Measurements from ENCODE around the gene ZNF700.

- TF ChIP-seq POLR2A (IDR thresholded peaks at IDR 0.05; ENCODE audit: low read length) (no peak), GATA1 (IDR thresholded peaks at IDR 0.05; ENCODE audit: low read depth, low read length) (no peak)
Measured at GRCh38 chr19:11881151-11881800, 43.6 kb upstream of the ZNF700 start.
